CD4-positive, alpha-beta T cell treated with Interleukin-4 for 4 hours (primary cell): ENCODE measurements around the gene P2RX3.
"Not testable (repeated sequence)": the region's sequence is repeated elsewhere in the genome, so short reads cannot be mapped to it uniquely, and the experiment has no call there.

Experiments
- DNase-seq: peaks from one replicate; pipeline ENCODE4 v3.0.0-alpha.2; 2020

P2RX3 gene

DNA sequence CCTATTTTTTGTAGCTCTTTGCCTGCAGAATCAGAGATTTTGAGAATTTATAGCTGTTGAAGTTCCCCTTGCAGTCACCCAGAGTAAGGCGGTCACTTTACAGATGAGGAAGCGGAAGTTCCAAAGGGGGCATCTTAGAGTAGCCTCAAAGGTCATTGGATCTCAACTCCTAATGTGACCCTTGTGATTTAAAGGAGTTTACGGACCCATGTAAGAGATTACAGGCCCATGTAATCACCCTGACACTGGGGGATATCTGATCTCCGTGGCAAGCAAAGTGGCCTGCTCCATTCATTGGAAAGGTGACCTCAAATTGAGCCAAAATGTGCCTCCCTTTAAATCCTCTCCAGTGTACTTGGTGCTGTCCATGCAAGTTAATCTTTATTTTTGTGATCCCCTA lies 15.7 kb downstream of the P2RX3 start:
- DNase-seq = no peak

- no peak for DNase-seq
Observed at GRCh38 chr11:57354699-57355098, 16.5 kb downstream of the P2RX3 start.

- no peak for DNase-seq
Observed at GRCh38 chr11:57356268-57356667, 18.1 kb downstream of the P2RX3 start.

GRCh38 chr11:57357310-57357709 lies 19.2 kb downstream of the P2RX3 start:
- no peak for DNase-seq

DNA sequence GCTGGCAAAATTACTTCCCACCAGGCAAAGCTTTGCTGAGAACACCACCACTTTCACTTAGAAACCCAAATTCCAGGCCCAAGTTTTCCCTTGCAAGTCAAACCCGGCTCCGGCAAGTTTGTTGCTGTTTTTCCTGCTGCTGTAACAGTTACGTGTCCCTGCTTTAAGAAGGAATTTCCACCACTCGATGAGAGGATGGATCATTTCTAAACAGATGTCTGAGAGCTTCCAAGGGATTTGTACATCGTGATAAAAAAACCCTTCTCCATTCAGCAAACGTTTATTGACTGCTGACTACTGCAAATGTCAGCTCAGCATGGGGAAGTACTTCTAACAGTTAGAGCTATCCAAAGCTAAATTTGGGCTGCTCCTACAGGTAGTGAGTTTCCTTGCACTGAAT lies 19.7 kb downstream of the P2RX3 start:
- no peak for DNase-seq

GRCh38 chr11:57358543-57358961 lies 20.4 kb downstream of the P2RX3 start:
- DNase-seq = no peak

DNA sequence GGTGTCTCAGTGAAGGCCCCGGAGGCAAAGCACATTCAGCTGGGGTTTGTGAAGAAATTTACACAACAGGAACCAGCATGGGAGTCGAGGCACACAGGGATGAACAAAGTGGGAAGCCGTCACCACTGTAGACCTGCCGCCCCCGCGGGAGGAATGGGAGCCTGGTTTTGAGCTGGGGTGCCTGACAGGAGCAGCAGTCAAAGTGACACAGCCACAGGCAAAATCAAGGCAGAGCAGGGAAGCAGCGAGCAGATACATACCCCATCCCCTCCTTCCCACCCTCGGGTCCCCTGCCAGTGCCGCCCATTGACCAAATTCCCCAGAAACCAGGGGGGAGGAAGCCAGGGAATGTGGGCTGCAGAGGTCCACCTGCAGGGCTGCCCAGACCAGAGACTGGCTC lies 20.8 kb downstream of the P2RX3 start:
- no peak for DNase-seq

DNA sequence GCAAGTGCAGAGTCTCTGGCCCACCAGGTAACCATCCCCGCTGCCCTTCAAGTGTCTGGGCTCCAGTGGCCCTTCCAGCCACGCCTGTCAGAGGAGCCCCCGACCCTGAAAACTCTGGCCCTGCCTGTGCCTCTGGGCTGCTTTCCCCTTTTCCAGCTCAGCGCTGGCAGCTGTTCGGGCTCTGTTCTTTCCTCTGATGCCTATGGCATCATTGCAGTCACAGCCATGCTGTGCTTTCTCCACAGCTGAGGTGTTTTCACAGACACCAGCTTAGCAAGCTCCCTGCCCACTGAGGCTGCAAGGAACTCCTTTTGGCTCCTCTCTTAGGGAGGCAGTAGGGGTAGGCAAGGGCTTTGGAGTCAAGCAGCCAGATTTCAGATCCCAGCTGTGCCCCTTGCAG lies 21.2 kb downstream of the P2RX3 start:
- DNase-seq = no peak

GRCh38 chr11:57359896-57360690 lies 21.9 kb downstream of the P2RX3 start:
- DNase-seq = no peak

GRCh38 chr11:57360991-57361390 lies 22.8 kb downstream of the P2RX3 start:
- DNase-seq = no peak

DNA sequence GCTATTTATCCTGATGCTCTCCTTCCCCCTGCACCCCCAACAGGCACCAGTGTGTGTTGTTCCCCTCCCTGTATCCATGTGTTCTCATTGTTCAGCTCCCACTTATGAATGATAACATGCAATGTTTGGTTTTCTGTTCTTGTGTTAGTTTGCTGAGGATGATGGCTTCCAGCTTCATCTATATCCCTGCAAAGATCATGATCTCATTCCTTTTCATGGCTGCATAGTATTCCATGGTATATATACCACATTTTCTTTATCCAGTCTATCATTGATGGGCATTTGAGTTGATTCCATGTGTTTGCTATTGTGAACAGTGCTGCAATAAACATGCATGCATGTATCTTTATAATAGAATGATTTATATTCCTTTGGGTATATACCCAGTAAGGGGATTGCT lies 23.3 kb downstream of the P2RX3 start:
- DNase-seq = not testable (repeated sequence)

- no peak for DNase-seq
Observed at GRCh38 chr11:57361926-57362325, 23.8 kb downstream of the P2RX3 start.

DNA sequence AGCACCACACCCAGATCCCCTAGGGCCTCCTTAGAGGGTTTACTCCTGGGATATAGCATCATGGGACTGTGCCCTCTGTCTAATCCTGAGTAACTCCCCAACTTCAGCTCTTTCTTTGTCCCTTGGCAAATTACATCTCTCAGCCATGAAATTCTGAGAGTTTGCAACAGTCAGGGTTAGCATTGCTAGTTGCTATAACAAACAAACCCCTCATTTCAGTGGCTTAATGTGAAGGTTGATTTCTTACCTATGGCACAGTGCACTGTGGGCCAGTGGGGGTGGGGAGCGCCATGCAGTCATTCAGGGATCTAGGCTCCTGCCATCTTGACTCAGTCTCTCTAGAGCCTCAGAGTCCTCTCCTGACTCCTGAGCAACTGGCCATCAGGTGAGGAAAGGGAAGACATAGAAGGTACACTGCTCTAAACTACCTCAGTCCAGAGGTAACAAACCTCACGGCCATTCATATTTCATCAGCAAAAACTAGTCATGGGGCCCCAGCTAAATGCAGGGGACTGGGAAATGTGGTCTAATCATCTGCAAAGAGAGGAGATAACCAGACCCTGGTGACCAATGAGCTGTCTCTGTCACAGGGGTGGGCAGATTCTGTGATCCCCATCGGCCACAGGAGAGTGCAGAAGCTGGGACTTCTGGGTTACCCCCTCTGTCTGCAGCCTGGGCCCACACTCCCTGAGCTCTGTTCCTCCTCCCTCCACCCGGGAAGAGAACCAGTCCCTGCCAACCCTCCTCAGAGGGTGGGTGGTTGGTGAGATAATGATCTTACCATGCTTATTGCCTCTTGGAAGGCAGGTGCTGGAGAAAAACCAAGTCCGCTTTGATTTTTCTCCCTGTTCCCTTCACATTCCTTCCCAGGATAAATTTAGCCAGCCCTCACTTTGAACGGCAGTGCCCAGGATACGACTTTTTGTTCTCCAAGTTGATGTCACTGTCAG lies 25.3 kb downstream of the P2RX3 start:
- no peak for DNase-seq

DNA sequence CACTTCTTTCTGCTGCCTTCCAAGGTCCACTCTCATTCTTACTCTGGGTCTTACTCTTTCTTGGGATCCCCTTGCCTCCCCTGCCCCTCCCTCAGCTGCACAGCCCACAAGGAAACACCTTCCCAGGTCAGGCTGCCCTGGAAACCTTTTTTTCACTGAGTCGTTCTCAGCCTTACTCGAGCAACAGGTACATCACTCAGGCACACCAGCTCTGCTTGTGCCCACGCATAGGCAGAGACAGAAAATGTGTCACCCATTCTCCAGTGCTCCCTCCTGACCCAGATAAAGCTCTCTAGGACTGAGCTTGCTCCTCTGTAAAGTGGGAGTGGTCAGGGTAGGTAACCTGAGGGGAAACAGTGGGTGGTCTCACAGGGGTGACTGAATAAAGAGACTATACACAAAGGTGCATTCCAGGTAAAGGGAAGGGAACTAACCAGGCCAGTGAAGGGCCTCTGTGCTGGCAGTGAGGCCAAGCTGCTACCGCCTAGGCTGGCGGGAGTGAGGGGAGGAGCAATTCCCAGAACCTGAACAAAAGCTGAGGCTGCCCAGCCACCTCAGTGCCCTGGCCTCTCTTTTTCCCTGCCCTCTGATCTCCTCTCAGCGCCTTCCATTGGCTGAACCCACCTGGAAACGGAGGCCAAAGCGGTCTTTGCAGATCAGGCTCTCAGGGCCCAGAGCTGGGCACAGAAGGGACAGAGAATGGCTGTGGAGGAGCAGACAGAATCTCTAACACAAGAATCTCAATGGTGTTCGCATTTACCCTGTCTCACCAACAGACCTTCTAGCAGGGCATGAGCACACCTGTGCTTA lies 26.9 kb downstream of the P2RX3 start:
- DNase-seq = no peak

DNA sequence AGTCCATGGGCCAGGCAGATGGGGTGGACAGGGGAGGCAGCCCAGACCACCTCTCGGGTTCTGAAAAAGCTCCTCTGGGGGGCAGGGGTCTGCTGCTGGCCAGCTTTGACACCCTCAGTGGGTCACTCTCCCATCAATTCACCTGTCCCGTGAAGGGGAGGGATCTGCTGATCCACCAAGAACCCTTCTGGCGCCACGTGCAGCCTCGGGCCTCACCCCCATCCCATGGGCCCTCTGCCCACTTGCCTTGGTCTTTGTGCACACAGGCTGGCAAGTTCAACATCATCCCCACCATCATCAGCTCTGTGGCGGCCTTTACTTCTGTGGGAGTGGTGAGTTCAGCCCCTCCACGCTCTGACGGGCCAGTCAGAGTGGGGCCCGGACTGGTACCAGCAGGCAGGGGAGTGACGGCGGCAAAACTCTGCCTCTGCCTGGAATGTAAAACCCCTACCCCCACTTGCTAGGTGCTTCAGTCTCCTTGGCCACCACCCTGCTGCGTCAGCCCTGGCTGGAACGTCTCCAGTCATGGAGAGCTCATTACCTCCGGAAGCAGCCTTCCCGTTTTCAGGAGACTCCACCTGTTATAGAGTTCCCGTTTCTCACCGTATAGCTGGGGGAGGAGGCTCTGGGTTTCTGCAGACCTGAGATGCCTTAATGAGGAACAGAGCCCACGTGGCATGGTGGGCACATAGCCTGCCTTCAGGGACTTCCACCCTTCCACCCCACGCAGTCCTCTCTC lies 30.1 kb downstream of the P2RX3 start:
- no peak for DNase-seq

GRCh38 chr11:57368845-57369232 lies 30.7 kb downstream of the P2RX3 start:
- DNase-seq = no peak

- DNase-seq = no peak
Observed at GRCh38 chr11:57370251-57370650, 32.1 kb downstream of the P2RX3 start.

GRCh38 chr11:57370941-57371340 lies 32.8 kb downstream of the P2RX3 start:
- DNase-seq = no peak

GRCh38 chr11:57373146-57373545 lies 35.0 kb downstream of the P2RX3 start:
- DNase-seq = no peak

GRCh38 chr11:57374966-57375365 lies 36.8 kb downstream of the P2RX3 start:
- no peak for DNase-seq

DNA sequence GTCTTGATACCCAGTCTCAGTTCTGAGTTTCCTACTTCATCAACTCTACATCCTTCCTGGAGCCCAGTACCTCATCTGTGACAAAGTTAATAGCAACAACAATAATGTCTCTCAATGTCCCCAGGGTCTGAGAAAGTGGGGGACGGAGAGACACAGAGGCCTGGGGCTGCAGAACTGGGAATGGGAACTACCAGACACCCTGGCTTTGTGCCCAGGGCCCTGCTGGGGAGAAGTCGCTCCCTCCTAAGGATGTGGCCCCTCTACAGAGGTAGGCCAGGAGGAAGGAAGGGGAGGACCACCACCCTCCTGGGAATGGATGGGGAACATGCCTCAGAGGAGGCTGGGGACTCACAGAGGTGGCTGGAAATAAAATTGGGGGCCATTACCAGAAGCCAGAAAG lies 37.3 kb downstream of the P2RX3 start:
- DNase-seq = no peak
